ENCODE results near the gene TOGARAM2.
A peak's percentile ranks its signal among the peaks of the same experiment; 100 is the strongest.

Gene TOGARAM2

GRCh38 chr2:28950941-28951630 is 30.0 kb upstream of the TOGARAM2 start:
- no peak for DNase-seq (ENCODE audit: low read depth)
- no peak overlapping the region for H3K4me3 ChIP-seq (ENCODE audit: low read length)
- no peak for TF ChIP-seq CTCF (conservative IDR thresholded peaks at IDR 0.05; ENCODE audit: low read depth, low read length)

- no peak for DNase-seq (ENCODE audit: low read depth)
Observed at GRCh38 chr2:28951910-28952835, 28.9 kb upstream of the TOGARAM2 start.

GRCh38 chr2:28952836-28953211 is 28.3 kb upstream of the TOGARAM2 start:
- no peak overlapping the region for H3K4me3 ChIP-seq (ENCODE audit: low read length)
- TF ChIP-seq CTCF (conservative IDR thresholded peaks at IDR 0.05; ENCODE audit: low read depth, low read length) = peak; percentile 34
- DNase-seq (ENCODE audit: low read depth) = no peak

More at GRCh38 chr2:28951910-28952835, 28.9 kb upstream of the TOGARAM2 start:
- no peak for TF ChIP-seq CTCF (conservative IDR thresholded peaks at IDR 0.05; ENCODE audit: low read depth, low read length)
- H3K4me3 ChIP-seq (ENCODE audit: low read length) = no peak overlapping the region

DNA sequence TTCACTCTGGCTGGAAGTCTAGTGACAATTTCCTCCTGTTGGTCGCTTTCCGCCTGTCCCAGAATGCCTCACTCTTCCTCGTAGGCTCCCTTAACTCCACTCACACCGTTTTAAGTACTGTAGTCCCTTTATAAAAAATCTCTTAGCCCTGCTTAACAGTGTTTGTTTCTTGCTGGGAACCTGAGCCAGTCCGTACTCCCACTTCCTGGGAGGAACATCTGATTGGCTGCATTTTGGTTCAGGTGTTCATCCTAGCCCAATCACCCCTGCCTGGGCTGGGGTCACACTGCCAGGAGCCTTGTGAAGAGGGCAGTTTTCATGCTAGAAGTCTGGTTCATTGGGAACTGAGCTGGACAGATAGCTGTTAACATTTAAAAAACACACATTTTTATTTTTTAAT is 25.6 kb upstream of the TOGARAM2 start:
- no peak for TF ChIP-seq CTCF (conservative IDR thresholded peaks at IDR 0.05; ENCODE audit: low read depth, low read length)
- DNase-seq (ENCODE audit: low read depth) = no peak

DNA sequence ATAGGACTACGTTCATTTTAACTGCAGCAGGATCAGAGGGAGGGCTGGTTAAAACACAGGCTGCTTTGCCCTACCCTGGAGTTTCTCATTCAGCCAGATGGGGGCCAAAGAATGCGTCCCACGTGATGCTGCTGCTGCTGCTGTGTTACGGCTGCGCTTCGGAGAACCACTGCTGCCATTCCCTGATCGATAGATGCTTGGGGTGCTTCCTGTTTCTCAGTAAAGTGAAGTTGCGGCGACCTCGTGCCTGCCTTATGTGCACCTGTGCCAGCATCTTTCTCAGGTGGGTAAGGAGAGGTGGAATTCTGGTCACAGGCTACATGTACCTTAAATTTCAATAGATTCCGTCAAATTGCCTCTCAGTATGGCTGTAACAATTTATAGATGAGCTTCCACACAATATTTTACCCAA is 24.7 kb upstream of the TOGARAM2 start:
- peak; percentile 51 for TF ChIP-seq CTCF (conservative IDR thresholded peaks at IDR 0.05; ENCODE audit: low read depth, low read length)
- DNase-seq (ENCODE audit: low read depth) = no peak
- H3K4me3 ChIP-seq (ENCODE audit: low read length) = peak overlapping the region; percentile 47

More for the DNA sequence above, 25.6 kb upstream of the TOGARAM2 start:
- H3K4me3 ChIP-seq (ENCODE audit: low read length) = no peak overlapping the region

DNA sequence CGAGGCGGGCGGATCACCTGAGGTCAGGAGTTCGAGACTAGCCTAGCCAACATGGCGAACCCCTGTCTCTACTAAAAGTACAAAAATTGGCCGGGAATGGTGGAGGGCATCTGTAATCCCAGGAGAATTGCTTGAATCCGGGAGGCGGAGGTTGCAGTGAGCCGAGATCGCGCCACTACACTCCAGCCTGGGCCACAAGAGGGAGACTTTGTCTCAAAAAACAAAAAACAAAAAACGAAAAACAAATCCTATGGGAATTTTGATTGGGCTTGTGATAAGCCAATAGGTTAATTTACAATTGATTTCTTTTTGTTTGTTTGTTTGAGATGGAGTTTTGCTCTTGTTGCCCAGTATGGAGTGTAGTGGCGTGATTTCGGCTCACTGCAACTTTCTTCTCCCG is 24.2 kb upstream of the TOGARAM2 start:
- no peak for DNase-seq (ENCODE audit: low read depth)
- TF ChIP-seq CTCF (conservative IDR thresholded peaks at IDR 0.05; ENCODE audit: low read depth, low read length) = peak; percentile 67
- H3K4me3 ChIP-seq (ENCODE audit: low read length) = peak overlapping the region; percentile 47

Data from retinal pigment epithelial cell (primary cell).